Measurements from ENCODE around the gene HOXA2. TPM values are rescaled to one million over a fixed set of nuclear protein-coding genes. Genes with fewer than 3 reads are reported as not detected.

HOXA2 gene
- total RNA-seq, 1 donor from 2014 or later = 1.1 TPM

GRCh38 chr7:27104341-27105058 lies 2.0 kb upstream of the HOXA2 start:
- Mint-ChIP-seq H3K4me1 (ENCODE audit: unreplicated experiment) (peaks cover 60% of the 10 kb centered on the region), H3K36me3 (ENCODE audit: low read depth, unreplicated experiment) (peaks cover 10% of the 10 kb centered on the region), H3K9me3 (ENCODE audit: unreplicated experiment) (no peaks in the 10 kb centered on the region), H3K4me3 (ENCODE audit: unreplicated experiment) (peak overlapping the region; percentile 83), H3K27ac (ENCODE audit: unreplicated experiment) (peak overlapping the region; percentile 31), H3K27me3 (ENCODE audit: unreplicated experiment) (peaks cover 37% of the 10 kb centered on the region)
- DNase-seq (ENCODE audit: low spot score) = no peak
- no peak for TF ChIP-seq CTCF (IDR thresholded peaks at IDR 0.05; ENCODE audit: unreplicated experiment)

DNA sequence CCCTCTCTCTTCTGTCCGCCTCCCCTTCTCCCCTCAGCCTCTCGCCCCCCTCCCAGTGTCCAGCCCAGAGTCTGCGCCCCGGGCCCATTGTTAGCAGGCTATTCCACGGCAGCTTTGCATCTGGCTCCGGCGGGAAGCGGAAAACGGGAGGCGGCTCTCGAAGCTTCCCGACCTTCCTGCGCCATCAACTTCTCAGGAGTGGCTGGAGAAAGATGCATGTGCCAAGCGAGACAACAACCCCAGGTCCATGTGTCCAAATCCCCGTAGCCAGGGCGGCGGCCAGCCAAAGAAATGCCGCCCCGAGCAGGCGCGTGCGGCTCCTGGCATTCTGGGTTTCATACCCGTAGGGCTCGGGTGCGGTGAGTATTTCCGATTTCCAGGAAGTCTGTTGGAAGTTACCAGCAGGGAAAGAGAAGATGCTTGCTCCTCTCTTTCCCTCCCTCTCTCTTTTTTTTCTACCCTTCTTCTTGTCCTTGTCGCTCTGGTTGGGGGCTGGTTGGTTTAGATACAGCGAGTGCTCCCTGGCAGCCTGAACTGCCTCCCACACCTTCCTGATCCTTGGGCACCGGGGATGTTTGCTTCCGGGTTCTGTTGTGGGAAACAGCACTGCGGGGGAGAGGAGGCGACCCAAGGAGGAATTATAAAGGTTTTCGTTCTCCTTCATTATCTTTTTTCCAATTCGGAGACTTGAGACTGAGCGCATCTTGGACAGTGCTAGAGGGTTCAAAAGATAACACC lies 1.2 kb upstream of the HOXA2 start:
- H3K9me3 Mint-ChIP-seq (ENCODE audit: unreplicated experiment) = no peaks in the 10 kb centered on the region
- no peak for DNase-seq (ENCODE audit: low spot score)
- no peak for TF ChIP-seq CTCF (IDR thresholded peaks at IDR 0.05; ENCODE audit: unreplicated experiment)
- peaks cover 41% of the 10 kb centered on the region for H3K27me3 Mint-ChIP-seq (ENCODE audit: unreplicated experiment)
- peak overlapping the region; percentile 90 for H3K27ac Mint-ChIP-seq (ENCODE audit: unreplicated experiment)
- peak overlapping the region; percentile 83 for H3K4me3 Mint-ChIP-seq (ENCODE audit: unreplicated experiment)
- H3K36me3 Mint-ChIP-seq (ENCODE audit: low read depth, unreplicated experiment) = peaks cover 16% of the 10 kb centered on the region
- peaks cover 63% of the 10 kb centered on the region for H3K4me1 Mint-ChIP-seq (ENCODE audit: unreplicated experiment)

DNA sequence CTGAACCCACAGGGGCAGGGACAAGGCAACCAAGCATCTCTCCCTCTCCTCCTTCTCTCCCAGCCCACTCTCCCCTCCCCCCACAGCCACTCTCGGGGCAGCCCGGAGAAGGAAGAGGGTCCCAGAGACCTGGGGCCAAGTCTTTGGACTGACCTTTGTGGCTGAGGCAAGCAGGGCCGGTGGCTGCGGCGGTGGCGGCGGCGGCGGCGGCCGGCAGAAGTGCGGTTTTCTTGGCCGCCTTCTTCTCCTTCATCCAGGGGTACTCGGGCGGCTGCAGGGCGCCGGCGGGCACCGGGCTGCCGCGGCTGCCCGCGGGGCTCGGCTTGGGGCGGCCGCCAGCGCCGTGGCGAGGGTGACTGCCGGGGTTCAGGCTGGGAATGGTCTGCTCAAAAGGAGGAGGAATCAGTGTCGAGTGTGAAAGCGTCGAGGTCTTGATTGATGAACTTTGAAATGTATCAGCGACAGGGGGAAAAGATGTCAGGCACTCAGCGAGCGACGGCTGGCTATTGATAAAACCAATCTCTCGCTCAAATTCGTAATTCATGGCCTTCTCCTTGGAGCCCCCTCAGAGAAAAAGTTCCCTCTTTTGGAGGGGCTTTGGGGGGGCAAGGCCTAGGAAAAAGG lies 414 bp downstream of the HOXA2 start:
- no peak for DNase-seq (ENCODE audit: low spot score)
- H3K4me1 Mint-ChIP-seq (ENCODE audit: unreplicated experiment) = peaks cover 59% of the 10 kb centered on the region
- H3K27me3 Mint-ChIP-seq (ENCODE audit: unreplicated experiment) = peaks cover 47% of the 10 kb centered on the region
- no peak for TF ChIP-seq CTCF (IDR thresholded peaks at IDR 0.05; ENCODE audit: unreplicated experiment)
- H3K4me3 Mint-ChIP-seq (ENCODE audit: unreplicated experiment) = peak overlapping the region; percentile 83
- peak overlapping the region; percentile 80 for H3K27ac Mint-ChIP-seq (ENCODE audit: unreplicated experiment)
- H3K9me3 Mint-ChIP-seq (ENCODE audit: unreplicated experiment) = no peaks in the 10 kb centered on the region
- H3K36me3 Mint-ChIP-seq (ENCODE audit: low read depth, unreplicated experiment) = peaks cover 16% of the 10 kb centered on the region

GRCh38 chr7:27101171-27101956 lies 1.1 kb downstream of the HOXA2 start:
- peaks cover 57% of the 10 kb centered on the region for H3K4me1 Mint-ChIP-seq (ENCODE audit: unreplicated experiment)
- peaks cover 47% of the 10 kb centered on the region for H3K27me3 Mint-ChIP-seq (ENCODE audit: unreplicated experiment)
- H3K4me3 Mint-ChIP-seq (ENCODE audit: unreplicated experiment) = peak overlapping the region; percentile 83

More at GRCh38 chr7:27101171-27101956, 1.1 kb downstream of the HOXA2 start:
- peaks cover 16% of the 10 kb centered on the region for H3K36me3 Mint-ChIP-seq (ENCODE audit: low read depth, unreplicated experiment)
- peak overlapping the region; percentile 71 for H3K27ac Mint-ChIP-seq (ENCODE audit: unreplicated experiment)
- H3K9me3 Mint-ChIP-seq (ENCODE audit: unreplicated experiment) = no peaks in the 10 kb centered on the region
- DNase-seq (ENCODE audit: low spot score) = no peak
- TF ChIP-seq CTCF (IDR thresholded peaks at IDR 0.05; ENCODE audit: unreplicated experiment) = no peak
